ENCODE data around the gene PBX4.
A peak's percentile ranks its signal among the peaks of the same experiment; 100 is the strongest.

The PBX4 gene

DNA sequence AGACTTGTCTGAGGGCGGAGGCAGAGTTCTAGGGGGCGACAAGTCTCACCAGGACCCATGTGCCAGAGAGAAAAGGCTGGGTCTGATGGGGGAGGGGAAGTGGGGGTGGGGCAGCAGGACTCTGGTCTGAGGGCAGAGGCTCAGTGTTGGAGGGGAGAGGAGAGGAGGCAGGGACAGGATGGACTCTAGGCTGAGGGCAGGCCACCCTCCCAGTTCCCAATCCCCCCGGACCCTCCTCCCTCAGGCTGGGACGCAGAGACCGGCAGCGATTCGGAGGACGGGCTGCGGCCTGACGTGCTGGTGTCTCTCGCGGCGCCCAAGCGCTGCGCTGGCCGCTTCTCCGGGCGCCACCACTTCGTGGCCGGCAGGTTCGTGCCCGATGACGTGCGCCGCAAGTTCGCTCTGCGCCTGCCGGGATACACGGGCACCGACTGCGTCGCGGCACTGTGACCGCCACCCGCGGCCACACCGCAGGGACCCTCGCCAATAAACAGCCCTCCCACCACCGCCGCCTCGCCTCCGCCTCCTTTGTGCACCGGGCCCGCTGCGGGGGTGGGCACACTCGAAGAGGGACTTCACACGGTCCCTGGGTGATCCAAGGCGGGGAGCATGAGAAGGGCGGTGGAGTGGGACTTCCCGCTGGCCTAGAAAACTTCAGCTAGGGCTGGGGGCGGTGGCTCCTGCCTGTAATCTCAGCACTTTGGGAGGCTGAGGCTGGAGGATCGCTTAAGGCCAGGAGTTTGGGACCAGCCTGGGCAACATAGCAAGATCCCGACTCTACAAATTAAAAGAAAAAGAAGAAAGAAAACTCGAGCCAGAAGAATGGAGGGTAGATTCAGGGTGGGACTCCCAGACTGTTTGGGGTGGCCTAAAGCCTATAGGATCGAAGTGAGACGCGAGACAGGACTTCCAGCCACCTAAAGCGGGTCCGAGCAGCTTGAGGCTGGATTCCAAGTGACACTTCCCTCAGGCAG, 81.1 kb downstream of the PBX4 start:
- DNase-seq, result no peak

DNA sequence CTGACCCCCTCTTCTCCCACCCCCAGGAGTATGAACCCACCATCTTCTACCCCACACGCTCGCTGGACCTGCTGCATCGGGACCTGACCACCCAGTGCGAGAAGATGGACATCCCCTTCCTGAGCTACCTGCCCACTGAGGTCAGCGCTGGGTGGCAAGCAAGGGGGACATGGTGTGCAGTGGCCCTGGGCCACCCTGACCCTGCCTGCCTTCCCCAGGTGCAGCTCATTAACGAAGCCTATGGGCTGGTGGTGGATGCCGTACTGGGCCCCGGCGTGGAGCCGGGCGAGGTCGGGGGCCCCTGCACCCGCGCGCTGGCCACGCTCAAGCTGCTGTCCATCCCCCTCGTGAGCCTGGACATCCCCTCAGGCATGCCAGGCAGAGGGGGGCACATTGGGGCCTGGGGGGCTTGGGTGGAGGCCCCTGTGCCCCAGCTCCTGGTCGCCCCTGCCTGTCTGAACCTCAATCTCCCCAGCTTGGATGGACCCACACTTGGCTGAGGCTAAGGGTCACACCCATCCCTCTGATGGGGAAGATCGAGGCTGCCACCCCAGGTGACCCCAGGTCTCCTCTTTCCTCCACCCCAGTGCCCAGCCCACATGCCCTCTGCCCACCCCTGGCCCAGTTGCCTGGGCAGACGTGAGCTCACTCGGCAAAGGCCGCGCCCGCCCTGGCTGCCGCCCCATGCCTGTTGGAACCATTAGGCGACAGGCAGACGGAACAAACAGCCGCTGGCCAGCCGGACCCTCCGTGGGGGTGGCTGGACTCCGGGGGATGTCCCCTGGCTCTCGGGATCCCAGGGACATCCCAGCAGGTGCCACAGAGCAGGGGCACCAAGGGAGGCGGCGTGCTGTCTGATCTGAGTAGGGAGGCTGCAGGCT, 82.9 kb downstream of the PBX4 start:
- DNase-seq, result no peak

DNA sequence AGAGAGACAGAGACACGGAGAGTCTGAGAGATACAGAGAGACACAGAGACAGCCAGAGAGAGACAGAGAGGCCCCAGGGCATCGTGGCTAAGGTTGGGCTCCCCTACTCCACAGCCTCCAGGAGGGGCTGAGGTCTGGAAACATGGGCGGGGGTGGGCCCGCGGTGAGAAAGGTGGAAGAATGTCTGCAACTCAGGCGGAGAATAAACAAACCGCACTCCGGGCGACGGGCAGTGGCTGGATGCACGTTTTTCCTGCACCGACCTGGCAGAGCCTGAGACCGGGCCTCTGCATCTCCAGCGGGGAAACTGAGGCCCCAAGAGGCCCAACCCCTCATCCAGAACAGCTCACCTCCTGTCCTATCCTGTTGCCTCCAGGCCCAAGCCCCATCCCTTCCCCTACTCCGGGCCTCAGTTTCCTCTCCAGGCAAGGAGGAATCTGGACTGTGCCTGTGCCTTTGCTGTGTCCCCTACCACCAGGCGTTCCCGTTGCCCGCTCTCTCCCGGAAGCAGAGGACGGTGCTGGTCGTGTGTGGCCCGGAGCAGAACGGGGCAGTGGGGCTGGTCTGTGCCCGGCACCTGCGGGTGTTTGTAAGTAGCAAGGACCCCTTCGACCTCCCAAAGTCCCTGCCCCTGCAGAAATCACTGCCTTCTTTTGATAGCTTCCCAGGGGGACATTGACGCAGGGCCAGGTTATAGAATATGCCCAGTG, 83.8 kb downstream of the PBX4 start:
- DNase-seq, result no peak

DNA sequence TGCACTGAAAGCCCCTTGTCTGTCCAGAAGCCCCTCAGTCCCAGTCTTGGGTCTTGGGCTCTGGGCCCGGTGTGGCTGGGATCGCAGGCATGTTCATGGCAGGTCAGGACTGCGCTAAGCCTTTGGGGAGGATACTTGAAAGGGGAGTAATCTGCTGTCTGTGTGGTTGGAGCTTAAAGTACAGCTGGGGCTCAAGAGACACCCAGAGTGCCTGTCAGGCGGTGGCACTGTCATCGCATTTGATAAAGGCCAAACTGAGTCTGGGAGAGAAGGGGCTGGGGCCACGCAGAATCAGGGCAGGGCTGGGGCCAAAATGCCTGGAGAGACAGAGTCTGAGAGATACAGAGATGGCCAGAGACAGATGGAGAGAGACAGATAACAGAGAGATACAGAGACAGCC, 84.6 kb downstream of the PBX4 start:
- DNase-seq, result no peak

DNA sequence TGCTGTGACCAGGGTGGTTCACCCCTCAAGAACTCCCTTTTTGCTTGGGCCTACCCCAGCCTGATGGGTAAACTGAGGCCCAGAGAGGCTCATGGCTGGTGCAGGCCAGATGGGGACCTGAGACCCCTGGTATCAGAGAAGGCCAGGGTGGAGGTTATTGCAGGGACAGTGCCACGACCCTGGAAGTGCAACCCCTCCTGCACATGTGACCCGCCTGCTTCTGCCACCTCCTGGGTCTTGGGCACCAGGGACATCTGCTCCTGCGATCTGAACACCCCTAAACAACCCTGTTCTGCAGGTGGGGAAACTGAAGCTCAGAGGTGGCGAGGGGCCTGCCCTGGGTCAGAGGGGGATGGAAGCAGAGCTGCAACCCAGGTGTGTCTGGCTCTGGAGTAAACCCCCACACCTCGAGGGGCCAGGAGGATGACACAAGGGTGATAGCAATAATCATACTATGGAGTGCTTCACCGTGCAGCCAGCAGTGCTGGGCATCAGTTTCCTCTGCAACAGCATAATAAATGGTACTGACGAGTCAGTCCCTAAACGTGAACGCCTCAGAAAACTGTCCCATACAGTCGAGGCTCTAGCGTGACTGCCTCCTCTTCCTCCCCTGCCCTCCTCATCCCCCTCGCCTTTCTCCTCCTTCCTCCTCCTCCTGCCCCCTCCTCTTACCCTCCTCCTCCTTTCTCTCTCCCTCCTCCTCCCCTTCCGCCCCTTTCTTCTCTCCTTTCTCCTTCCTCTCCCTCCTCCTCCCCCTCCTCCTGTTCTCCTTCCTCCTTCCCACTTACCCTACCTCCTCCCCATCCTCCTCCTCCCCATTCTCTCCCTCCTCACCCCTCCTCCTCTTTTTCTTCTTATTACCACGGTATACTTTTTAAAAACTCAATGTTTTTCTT, 85.4 kb downstream of the PBX4 start:
- DNase-seq, result no peak

DNA sequence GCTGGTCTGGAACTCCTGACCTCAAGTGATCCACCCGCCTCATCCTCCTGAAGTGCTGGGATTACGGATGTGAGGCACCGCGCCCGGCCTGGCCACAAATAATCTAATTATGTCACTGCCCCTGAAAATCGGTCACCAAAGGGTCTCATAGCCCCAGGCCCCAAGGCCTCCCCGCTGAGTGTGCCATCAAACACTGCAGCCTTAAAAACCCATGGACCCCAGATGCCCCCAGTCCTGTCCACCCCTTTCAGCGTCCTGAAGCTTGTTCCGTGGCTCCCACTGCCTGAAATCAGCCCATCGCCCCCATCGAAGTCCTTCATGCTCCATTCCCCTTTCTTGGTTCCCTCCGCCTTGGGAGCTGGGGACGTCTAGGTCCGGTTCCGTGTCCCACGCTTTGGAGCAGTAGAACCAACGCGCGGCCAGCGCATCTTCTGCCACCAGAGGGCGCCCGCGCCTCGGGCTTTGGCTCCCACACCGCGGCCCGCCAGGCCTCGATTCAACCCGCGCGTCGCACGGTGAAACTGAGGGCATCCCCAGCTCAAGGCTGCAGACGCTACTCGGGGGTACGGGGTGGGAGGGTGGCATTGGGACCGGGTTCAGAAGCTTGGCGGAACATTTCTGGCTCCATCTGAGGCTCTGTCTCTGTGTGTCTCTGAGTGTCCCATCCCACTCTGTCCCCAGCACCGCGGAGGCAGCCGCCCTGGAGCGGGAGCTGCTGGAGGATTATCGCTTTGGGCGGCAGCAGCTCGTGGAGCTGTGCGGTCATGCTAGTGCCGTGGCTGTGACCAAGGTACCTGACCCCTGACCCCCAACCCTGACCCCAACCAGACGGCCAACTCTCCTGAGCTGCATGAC, 86.3 kb downstream of the PBX4 start:
- DNase-seq, result peak; percentile 57

DNA sequence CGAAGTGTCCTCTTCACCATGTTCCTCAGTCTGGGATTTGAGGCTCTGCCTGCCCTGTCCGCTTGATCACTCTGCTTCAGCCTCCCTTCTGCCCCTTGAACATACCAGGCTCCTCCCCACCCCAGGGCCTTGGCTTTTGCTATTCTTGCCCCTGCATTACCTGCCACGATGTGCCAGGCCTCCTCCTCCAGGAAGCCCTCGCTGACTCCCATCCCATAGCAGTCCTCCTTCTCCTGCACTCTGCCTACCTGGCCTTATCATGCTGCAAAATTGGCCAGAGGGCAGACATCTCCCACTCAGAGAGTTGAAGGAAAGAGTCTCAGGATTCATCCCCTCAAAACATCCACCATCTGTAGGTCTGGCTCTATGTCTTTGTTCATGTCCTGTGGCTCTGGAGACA, 87.6 kb downstream of the PBX4 start:
- no peak for DNase-seq

DNA sequence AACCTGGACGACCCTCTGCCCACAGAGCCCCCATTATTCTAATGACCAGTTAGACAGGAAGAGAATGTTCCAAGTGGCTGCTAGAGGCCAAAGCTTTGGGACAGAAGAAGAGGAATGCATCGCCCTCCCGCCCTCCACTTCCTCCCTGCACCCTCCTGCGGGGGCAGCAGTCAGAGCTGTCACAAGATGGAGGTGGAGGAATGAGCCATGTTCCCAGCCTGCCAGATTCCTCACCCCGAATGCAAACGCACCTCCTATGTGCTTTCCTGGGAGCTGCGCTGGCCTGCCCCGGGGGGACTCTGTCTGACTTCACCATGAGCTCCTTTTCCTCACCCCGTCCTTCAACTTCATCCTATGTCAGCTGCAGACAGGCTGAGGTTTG, 88.1 kb downstream of the PBX4 start:
- no peak for DNase-seq

DNA sequence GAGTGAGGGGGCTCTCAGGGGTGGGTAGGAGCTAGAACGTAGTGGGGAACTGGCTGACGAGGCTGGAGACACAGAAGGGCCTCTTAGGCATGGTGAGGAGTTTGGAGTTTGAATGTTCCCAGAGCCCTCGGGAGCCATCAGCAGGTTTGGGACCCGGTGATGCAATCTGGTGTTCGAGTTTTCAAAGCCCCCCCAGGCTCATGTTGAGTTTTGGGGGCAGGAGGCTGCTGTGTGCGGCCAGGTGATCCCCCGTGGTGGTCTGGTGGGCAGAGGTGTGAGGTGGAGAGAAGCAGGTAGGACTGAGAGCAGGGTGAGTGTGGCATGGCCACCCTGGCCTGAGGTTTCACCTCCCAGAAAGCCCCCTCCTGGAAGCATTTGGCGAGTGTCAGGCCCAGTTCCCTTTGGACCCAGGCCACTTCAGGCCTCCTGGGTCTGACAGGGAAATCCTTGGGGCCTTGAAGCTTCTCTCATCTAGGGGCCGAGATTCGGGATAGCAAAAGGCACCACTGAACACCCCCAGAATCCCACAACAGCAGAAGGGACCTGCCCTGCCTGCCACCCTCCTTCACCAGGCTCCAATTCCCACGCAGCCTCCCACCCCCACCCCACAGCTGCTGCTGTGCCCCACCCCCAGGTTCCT, 88.6 kb downstream of the PBX4 start:
- no peak for DNase-seq

DNA sequence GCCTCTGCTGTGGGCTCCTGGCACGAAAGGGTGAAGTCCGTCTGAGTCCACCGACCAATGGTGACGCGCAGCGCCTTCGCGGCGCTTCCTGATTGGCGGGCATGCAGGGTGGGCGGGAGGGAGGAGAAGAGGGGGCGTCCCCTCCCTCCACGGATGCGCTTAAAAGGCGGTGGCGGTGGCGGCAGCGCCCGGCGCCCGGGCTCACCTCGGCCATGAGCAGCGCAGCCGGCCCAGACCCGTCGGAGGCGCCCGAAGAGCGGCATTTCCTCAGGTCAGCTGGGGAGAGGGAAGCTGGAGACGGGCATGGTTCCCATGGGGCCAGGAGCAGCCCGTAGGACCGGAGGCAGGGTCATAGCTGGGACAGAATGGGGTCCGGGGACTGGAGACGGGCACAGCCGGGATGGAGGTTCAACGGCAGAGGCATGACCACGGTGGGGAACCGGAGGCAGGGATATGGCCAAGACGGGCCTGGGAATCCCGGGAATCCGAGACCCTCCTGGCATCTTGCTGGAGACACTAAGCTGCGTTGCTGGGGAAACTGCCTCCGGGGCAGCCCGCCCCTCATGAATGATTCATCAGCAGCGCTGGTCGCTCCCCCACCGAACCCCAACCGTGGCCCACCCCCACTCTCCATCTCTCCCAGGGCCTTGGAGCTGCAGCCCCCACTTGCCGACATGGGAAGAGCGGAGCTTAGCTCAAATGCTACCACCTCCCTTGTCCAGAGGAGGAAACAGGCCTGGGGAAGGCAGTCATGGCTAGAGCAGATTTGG, 89.6 kb downstream of the PBX4 start, which contains the start of gene YJEFN3:
Gene YJEFN3 (plus strand): TSS at position 191 of the 770 bp plus-strand sequence. CDS start 22 bp downstream, at position 213.
- DNase-seq, result no peak

DNA sequence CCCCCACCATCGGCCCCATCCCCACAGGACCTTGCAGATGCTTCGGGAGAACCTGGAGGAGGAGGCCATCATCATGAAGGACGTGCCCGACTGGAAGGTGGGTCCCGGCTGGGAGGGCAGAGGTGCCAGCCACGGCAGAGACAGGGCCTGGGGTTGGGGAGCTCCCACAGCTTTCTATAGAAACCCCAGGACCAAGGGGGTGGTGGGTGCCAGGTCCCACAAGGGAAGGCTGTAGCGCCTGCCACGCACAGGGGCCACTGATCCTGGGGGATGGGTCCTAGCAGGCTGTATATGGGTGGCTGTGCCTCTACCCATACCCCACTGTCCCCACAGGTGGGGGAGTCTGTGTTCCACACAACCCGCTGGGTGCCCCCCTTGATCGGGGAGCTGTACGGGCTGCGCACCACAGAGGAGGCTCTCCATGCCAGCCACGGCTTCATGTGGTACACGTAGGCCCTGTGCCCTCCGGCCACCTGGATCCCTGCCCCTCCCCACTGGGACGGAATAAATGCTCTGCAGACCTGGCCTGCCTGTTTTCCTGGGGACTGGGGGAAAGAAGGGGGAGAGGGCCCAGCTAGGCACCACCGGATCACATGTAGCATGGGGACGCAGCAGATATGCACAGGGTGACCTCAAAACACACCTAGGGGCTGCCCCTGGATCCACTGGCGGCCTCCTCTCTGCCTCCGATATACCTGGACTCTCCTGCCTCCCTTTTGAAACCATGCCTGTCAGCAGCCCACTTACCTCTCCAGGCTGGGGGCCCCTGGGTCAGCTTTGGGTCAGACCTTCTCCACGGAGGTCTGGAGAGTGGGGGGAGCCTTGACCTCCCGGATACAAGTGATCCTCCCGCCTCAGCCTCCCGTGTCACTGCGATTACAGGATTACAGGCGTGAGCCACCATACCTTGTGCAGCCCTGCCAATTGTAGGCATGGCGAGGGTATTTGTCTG, 90.5 kb downstream of the PBX4 start:
- no peak for DNase-seq

DNA sequence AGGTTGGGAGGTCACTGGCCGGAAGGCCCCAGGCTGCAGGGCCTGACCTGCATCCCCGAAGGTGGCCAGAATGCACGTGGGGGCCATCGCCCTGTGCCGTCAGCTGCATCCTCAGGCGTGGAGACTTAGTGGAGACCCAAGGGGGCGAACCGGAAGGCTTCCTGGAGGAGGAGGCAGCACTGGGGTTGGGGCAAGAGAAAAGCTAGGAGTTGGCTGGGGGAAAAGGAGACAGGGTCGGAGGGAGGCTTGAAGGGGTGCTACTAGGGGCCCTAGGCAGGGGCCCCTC, 91.2 kb downstream of the PBX4 start:
- no peak for DNase-seq

DNA sequence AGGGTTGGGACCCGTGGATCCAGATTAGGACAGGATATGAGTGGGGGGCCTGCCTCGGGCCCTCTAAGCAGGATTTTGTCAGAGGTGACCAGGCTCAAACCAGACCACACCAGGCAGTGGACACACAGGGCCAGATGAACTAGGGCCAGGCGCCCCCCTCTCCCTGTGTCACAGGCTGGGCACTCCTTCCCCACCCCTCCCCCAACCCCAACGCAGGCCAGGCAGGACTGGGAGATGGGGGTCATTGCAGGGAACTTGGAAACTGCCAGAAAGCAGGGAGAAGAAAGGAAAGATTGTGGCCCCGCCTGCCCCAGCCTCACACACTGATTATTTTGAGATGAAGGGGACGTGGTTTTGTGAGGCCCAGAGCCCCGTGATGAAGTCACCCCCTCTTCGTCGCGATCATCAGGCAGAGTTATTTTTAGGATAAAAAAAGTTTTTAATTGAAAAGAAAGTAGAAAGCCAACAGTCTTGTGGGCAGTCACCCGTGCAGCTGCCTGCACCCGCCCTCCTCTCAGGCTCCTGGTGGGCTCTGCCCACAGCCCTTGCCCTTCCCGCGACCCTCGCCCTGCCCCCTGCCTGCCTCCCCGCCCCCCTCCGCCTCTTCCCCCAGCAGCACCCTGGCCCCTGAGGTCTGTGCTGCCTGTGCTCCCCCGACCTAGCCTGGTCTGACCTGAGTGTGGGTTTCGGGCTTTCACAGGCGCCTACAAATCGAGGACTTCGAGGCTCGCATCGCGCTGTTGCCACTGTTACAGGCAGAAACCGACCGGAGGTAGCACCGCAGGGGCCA, 91.7 kb downstream of the PBX4 start:
- DNase-seq, result no peak

DNA sequence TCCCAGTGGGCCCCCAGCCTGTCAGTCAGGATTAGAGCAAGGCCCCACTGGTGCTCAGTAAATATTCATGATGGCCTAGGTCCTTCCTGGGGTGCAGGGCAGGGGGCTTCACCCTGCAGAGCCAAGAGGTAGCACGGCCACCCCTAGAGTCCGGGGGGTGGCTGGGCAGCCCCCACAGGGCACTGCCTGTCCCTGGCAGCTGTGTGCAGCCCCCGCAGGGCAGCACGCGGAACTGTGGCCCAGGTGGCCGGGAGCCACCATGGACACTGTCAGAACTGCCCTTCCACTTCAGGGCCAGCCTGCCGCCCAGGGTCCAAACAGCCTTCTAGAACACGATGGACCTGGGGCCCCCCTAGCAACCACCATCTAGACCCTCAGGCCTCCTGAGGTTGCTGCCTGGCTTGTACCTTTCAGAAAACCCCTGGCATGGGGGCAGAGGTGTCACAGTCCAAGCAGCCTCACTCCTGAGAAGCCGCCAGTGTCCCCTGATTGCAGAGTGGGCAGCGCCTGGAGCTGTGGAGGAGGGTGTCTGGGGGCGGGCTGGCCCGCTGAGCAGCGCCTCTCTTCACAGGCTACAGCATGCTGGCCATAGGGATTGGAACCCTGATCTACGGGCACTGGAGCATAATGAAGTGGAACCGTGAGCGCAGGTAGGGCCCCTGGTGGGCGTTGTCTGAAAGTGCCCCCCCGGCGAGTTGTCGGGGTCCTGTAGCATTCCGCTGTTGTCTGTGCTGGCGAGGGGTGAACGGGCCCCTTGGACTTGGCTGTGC, 92.7 kb downstream of the PBX4 start:
- DNase-seq, result no peak

DNA sequence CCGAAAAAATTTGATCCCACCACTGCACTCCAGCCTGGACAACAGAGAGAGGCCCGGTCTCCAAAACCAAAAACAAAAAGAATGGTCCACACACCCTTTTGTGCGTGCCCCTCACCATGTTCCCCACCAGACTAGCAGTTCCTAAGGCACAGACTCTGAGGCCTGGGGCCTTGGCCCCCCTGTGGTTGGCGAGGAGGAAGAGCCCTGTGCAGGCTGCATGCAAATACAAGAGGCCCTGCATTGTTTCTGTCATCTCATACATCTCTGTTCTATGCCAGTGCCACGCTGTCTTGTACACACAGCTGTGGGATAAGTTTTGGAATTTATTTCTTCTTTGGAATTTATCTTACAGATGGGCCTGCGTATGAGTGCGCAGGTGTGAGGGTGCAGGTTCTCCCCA, 94.4 kb downstream of the PBX4 start:
- DNase-seq, result no peak

DNA sequence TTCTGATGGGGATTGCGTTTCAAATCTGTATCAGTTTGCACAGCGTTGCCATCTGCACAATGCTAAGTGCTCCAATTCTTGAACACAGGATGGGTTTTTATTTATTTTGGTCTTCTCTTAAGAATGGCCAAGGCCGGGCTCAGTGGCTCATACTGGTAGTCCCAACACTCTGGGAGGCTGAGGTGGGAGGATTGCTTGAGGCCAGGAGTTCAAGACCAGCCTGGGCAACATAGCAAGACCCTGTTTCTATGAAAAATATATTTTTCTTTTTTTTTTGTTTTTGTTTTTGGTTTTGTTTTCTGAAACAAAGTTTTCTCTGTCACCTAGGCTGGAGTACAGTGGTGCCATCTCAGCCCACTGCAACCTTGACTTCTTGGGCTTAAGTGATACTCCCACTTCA, 95.3 kb downstream of the PBX4 start:
- DNase-seq, result no peak

DNA sequence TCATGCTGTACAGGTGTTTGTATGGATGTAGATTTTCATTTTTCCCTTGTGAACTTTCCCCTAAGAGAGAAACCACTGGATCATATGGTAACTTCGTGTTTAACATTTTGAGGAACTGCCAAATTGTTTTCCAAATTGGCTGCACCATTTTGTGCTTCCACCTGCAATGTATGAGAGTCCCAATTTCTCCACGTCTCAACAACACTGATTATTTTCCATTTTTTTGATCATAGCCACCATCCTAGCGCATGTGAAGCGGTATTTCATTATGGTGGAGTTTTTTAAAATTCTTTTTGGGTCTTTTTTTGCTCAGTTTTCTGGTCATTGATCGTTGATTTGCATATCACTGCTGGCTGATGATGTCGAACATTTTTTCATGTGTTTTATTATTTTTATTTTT, 97.5 kb downstream of the PBX4 start:
- no peak for DNase-seq

Measured in COR-L47 (cell line).